ENCODE measurements around the gene CNGB1.
"Not testable (repeated sequence)": the region's sequence is repeated elsewhere in the genome, so short reads cannot be mapped to it uniquely, and the experiment has no call there.

CNGB1 gene

GRCh38 chr16:57889111-57889510 is 81.8 kb downstream of the CNGB1 start:
- no peak for DNase-seq (ENCODE audit: low read depth in 2 of 2)

DNA sequence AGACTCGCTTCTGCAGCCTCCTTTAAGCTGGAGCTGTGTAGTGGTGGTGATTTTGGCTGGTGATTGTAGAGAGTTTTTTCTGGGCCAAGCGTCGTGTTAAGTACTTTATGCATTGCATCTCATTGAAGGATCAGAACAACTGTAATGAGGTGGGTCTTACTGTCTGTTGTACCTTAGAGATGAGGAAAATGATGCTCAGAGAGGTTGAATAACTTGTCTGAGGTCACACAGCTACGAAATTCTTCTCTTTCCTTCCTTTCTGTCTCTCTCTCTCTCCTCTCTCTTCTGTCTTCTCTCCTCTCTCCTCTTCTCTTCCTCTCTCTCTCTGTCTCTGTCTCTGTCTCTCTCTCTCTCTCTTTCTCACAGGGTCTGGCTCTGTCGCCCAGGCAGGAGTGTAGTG is 82.8 kb downstream of the CNGB1 start:
- DNase-seq (ENCODE audit: low read depth in 2 of 2), result no peak

GRCh38 chr16:57887711-57888110 is 83.2 kb downstream of the CNGB1 start:
- no peak for DNase-seq (ENCODE audit: low read depth in 2 of 2)

- DNase-seq (ENCODE audit: low read depth in 2 of 2), result no peak
These were observed 84.5 kb downstream of the CNGB1 start for GRCh38 chr16:57886427-57886826.

GRCh38 chr16:57884655-57885133 is 86.2 kb downstream of the CNGB1 start:
- DNase-seq (ENCODE audit: low read depth in 2 of 2), result no peak

GRCh38 chr16:57883953-57884654 is 86.8 kb downstream of the CNGB1 start:
- DNase-seq (ENCODE audit: low read depth in 2 of 2), result no peak

DNA sequence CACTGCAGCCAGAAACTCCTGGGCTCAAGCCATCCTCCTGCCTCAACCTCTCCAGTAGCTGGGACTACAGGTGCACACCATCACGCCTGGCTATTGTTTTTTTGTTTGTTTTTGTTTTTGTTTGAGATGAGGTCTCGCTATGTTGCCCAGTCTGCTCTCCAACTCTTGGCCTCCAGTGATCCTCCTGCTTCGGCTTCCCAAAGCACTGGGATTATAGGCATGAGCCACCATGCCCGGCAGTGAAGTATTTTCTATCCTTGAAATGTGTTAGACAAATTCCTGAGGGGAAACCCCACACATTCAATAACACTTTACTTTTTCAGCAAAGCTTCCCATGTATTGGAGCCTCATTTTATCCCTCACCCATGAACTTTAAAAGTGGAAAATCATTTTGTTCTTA is 87.4 kb downstream of the CNGB1 start:
- no peak for DNase-seq (ENCODE audit: low read depth in 2 of 2)

GRCh38 chr16:57882792-57883191 is 88.1 kb downstream of the CNGB1 start:
- DNase-seq (ENCODE audit: low read depth in 2 of 2), result no peak

GRCh38 chr16:57882206-57882605 is 88.7 kb downstream of the CNGB1 start:
- no peak for DNase-seq (ENCODE audit: low read depth in 2 of 2)

DNA sequence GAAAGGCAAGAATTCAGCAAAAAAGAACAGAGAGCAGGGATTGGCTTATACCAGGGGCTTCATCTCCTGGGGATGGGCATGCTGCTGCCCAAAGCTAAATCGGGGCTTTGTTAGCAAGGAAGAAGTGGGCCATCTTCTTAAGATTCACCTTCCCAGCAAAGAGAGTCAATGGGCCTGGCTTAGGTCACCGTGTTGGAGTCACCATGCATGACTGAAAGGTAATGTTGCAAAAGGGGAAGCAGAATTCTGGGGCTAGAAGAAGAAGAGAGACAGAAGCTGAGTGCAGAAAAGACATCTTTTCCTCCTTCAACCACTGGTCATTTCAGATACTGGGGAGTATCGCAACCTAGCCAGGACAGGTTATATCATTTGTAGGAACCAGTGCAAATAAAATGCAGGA is 92.3 kb downstream of the CNGB1 start:
- DNase-seq (ENCODE audit: low read depth in 2 of 2), result no peak

- no peak for DNase-seq (ENCODE audit: low read depth in 2 of 2)
These were observed 94.7 kb downstream of the CNGB1 start for GRCh38 chr16:57876210-57876609.

DNA sequence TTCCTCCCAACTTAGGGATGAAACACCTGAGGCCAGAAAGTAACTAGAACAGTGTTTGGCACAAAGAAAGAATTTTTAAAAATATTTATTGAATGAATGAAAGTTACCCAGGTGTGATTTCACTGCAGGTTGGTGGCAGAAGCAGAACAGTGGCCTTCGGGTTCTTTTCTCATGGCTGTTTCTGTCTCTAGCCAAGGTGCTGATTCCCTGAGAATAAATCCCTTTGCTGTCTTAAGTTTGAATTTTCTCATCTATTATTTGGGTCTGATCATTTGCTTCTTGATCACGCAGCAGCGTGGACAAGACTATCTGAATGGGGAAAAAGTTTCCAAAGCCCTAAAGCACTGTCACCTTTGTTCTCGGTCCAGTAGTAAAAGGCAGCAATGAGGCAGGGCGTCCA is 95.6 kb downstream of the CNGB1 start:
- no peak for DNase-seq (ENCODE audit: low read depth in 2 of 2)

GRCh38 chr16:57873218-57873617 is 97.7 kb downstream of the CNGB1 start:
- DNase-seq (ENCODE audit: low read depth in 2 of 2), result no peak

GRCh38 chr16:57872764-57873163 is 98.2 kb downstream of the CNGB1 start:
- not testable (repeated sequence) for DNase-seq (ENCODE audit: low read depth in 2 of 2)

GRCh38 chr16:57871456-57871855 is 99.5 kb downstream of the CNGB1 start:
- DNase-seq (ENCODE audit: low read depth in 2 of 2), result no peak

- DNase-seq (ENCODE audit: low read depth in 2 of 2), result no peak
These were observed 100.0 kb downstream of the CNGB1 start for GRCh38 chr16:57870753-57871454.

- DNase-seq (ENCODE audit: low read depth in 2 of 2), result no peak
These were observed 101.9 kb downstream of the CNGB1 start for GRCh38 chr16:57868913-57869520.

- DNase-seq (ENCODE audit: low read depth in 2 of 2), result no peak
These were observed 103.8 kb downstream of the CNGB1 start for GRCh38 chr16:57867000-57867561.

GRCh38 chr16:57866529-57866918 is 104.4 kb downstream of the CNGB1 start:
- DNase-seq (ENCODE audit: low read depth in 2 of 2), result no peak

GRCh38 chr16:57865746-57866528 is 105.0 kb downstream of the CNGB1 start:
- no peak for DNase-seq (ENCODE audit: low read depth in 2 of 2)

- DNase-seq (ENCODE audit: low read depth in 2 of 2), result no peak
These were observed 107.3 kb downstream of the CNGB1 start for GRCh38 chr16:57863434-57864160.

Data from activated CD8-positive, alpha-beta memory T cell treated with anti-CD3 and anti-CD28 coated beads for 4 hours (primary cell).